GM18873 (cell line): Measurements from ENCODE around the gene ZNF318.
"Not testable (repeated sequence)": the region's sequence is repeated elsewhere in the genome, so short reads cannot be mapped to it uniquely, and the experiment has no call there.

Experiments used
- ATAC-seq: cut with Tn5 transposase; IDR thresholded peaks from one replicate; pipeline ENCODE4 v1.9.1; 2021; ENCODE audit warnings: mild to moderate bottlenecking, moderate library complexity, moderate number of reproducible peaks; ENCODE audit not compliant: unreplicated experiment, low FRiP score

Gene ZNF318

GRCh38 chr6:43304361-43304760 lies 65.1 kb downstream of the ZNF318 start:
- no peak for ATAC-seq

GRCh38 chr6:43303751-43304331 lies 65.6 kb downstream of the ZNF318 start:
- no peak for ATAC-seq

- ATAC-seq = not testable (repeated sequence)
These were observed 66.4 kb downstream of the ZNF318 start for GRCh38 chr6:43303006-43303405.

GRCh38 chr6:43302126-43302525 lies 67.3 kb downstream of the ZNF318 start:
- ATAC-seq = no peak

GRCh38 chr6:43301081-43301870 lies 68.2 kb downstream of the ZNF318 start:
- ATAC-seq = no peak

GRCh38 chr6:43299338-43300293 lies 69.8 kb downstream of the ZNF318 start:
- ATAC-seq = no peak

- no peak for ATAC-seq
These were observed 70.7 kb downstream of the ZNF318 start for GRCh38 chr6:43298565-43299337.

GRCh38 chr6:43297644-43298564 lies 71.5 kb downstream of the ZNF318 start, which contains the start of gene SLC22A7:
Gene SLC22A7, plus strand, starts transcription at chr6:43298260. Its CDS starts 99 bp downstream, at chr6:43298359.
- ATAC-seq = no peak

- ATAC-seq = no peak
These were observed 72.5 kb downstream of the ZNF318 start for GRCh38 chr6:43296780-43297497.

GRCh38 chr6:43295456-43295855 lies 74.0 kb downstream of the ZNF318 start:
- ATAC-seq = no peak

GRCh38 chr6:43294536-43294935 lies 74.9 kb downstream of the ZNF318 start:
- ATAC-seq = no peak

- ATAC-seq = no peak
These were observed 75.7 kb downstream of the ZNF318 start for GRCh38 chr6:43293698-43294097.

GRCh38 chr6:43292763-43293318 lies 76.6 kb downstream of the ZNF318 start:
- ATAC-seq = no peak

GRCh38 chr6:43292341-43292740 lies 77.1 kb downstream of the ZNF318 start:
- no peak for ATAC-seq

GRCh38 chr6:43291708-43292107 lies 77.7 kb downstream of the ZNF318 start:
- ATAC-seq = no peak

GRCh38 chr6:43290905-43291355 lies 78.5 kb downstream of the ZNF318 start:
- no peak for ATAC-seq

- no peak for ATAC-seq
These were observed 79.0 kb downstream of the ZNF318 start for GRCh38 chr6:43290339-43290904.
